ENCODE data around the gene FMC1. TPM values are rescaled to one million over a fixed set of nuclear protein-coding genes. Genes with fewer than 3 reads are reported as not detected.

The FMC1 gene
- total RNA-seq, 1 donor from 2014 or later, result 6.2 TPM

DNA sequence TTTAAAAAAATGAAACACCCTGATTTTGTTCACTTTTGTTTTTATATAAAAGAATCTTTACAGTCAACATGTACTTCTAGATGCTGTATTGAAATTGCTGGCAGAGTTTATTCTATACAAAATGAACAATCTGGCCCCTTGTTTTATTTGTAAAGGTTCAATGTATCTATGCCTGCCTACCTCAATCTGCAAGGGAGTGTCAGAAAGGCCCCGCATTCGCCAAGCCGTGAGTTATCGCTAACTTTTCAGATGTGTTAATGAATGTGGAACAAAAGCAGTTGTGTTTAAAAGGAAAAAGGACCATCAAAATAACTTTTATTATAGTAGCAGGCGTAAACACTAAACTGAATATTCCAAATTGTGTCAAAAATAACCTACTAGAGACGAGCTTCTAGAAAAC is 33.1 kb downstream of the FMC1 start:
- H3K4me3 Mint-ChIP-seq (ENCODE audit: unreplicated experiment), result no peak overlapping the region
- H3K36me3 Mint-ChIP-seq (ENCODE audit: low read depth), result peaks cover 5% of the 10 kb centered on the region
- H3K9me3 Mint-ChIP-seq (ENCODE audit: low read depth), result no peaks in the 10 kb centered on the region
- no peak overlapping the region for H3K27ac Mint-ChIP-seq (ENCODE audit: unreplicated experiment)
- no peaks in the 10 kb centered on the region for H3K27me3 Mint-ChIP-seq (ENCODE audit: low read depth)
- H3K4me1 Mint-ChIP-seq (ENCODE audit: low read depth), result peaks cover 38% of the 10 kb centered on the region
- no peak for DNase-seq (ENCODE audit: low spot score)
- TF ChIP-seq, protein P1, sequence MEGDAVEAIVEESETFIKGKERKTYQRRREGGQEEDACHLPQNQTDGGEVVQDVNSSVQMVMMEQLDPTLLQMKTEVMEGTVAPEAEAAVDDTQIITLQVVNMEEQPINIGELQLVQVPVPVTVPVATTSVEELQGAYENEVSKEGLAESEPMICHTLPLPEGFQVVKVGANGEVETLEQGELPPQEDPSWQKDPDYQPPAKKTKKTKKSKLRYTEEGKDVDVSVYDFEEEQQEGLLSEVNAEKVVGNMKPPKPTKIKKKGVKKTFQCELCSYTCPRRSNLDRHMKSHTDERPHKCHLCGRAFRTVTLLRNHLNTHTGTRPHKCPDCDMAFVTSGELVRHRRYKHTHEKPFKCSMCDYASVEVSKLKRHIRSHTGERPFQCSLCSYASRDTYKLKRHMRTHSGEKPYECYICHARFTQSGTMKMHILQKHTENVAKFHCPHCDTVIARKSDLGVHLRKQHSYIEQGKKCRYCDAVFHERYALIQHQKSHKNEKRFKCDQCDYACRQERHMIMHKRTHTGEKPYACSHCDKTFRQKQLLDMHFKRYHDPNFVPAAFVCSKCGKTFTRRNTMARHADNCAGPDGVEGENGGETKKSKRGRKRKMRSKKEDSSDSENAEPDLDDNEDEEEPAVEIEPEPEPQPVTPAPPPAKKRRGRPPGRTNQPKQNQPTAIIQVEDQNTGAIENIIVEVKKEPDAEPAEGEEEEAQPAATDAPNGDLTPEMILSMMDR (IDR thresholded peaks at IDR 0.05), result no peak

DNA sequence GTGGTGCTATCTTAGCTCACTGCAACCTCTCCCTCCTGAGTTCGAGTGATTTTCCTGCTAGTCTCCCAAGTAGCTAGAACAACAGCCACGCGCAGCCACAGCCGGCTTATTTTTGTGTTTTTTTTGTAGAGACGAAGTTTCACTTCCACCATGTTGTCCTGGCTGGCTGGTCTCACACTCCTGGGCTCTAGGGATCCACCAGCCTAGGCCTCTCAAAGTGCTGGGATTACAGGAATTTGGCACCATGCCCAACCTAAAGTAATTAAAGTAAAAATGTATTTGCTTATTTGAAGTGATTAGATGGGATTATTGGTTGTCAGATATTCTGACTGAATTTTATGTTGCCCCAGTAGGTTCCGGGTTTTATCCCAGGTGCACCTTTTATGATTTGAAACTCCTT is 41.3 kb downstream of the FMC1 start:
- Mint-ChIP-seq H3K4me1 (ENCODE audit: low read depth) (peaks cover 3% of the 10 kb centered on the region), H3K27ac (ENCODE audit: unreplicated experiment) (no peak overlapping the region), H3K27me3 (ENCODE audit: low read depth) (no peaks in the 10 kb centered on the region), H3K4me3 (ENCODE audit: unreplicated experiment) (no peak overlapping the region), H3K9me3 (ENCODE audit: low read depth) (no peaks in the 10 kb centered on the region), H3K36me3 (ENCODE audit: low read depth) (peaks cover 8% of the 10 kb centered on the region)
- DNase-seq (ENCODE audit: low spot score), result no peak
- TF ChIP-seq, protein P1 (IDR thresholded peaks at IDR 0.05), result no peak

DNA sequence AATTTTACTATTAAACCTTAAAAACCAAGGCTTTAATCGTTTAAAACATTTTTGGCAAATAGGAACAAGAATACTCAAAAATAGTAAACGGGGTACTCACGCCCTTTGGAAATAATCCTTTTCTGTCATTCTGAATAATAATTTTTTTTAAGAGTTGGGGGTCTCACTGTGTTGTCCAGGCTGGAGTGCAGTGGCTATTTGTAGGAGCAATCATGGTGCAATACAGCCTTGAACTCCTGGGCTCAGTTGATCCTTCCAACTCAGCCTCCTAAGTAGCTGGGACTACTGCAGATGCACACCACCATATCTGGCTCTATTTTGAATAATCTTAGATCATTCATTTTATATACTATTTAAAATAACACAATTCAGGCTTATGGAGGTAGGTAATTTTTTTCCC is 43.5 kb downstream of the FMC1 start:
- Mint-ChIP-seq H3K4me1 (ENCODE audit: low read depth) (peaks cover 7% of the 10 kb centered on the region), H3K27me3 (ENCODE audit: low read depth) (no peaks in the 10 kb centered on the region), H3K4me3 (ENCODE audit: unreplicated experiment) (no peak overlapping the region), H3K9me3 (ENCODE audit: low read depth) (no peaks in the 10 kb centered on the region), H3K36me3 (ENCODE audit: low read depth) (peaks cover 12% of the 10 kb centered on the region), H3K27ac (ENCODE audit: unreplicated experiment) (no peak overlapping the region)
- TF ChIP-seq, protein P1 (IDR thresholded peaks at IDR 0.05), result no peak
- no peak for DNase-seq (ENCODE audit: low spot score)

DNA sequence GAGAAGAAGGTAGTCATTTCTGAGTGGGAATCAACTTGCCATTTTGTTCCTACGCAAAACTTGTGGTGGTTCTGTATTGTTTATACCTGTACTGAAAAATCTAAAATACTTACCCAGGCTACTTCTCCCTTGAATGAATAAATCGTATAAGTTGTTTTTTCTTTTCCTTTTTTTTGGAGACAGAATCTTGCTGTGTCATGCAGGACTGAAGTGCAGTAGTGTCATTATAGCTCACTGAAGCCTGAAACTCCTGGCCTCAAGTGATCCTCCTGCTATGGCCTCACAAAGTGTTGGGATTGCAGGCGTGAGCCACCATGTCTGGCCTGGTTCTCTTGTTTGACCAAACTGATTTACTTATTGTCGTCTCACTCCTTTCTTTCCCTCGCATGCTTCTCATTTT is 46.5 kb downstream of the FMC1 start:
- no peaks in the 10 kb centered on the region for H3K27me3 Mint-ChIP-seq (ENCODE audit: low read depth)
- no peak overlapping the region for H3K27ac Mint-ChIP-seq (ENCODE audit: unreplicated experiment)
- no peak overlapping the region for H3K4me3 Mint-ChIP-seq (ENCODE audit: unreplicated experiment)
- TF ChIP-seq, protein P1 (IDR thresholded peaks at IDR 0.05), result no peak
- peaks cover 11% of the 10 kb centered on the region for H3K36me3 Mint-ChIP-seq (ENCODE audit: low read depth)
- peaks cover 7% of the 10 kb centered on the region for H3K4me1 Mint-ChIP-seq (ENCODE audit: low read depth)
- no peaks in the 10 kb centered on the region for H3K9me3 Mint-ChIP-seq (ENCODE audit: low read depth)
- DNase-seq (ENCODE audit: low spot score), result no peak

DNA sequence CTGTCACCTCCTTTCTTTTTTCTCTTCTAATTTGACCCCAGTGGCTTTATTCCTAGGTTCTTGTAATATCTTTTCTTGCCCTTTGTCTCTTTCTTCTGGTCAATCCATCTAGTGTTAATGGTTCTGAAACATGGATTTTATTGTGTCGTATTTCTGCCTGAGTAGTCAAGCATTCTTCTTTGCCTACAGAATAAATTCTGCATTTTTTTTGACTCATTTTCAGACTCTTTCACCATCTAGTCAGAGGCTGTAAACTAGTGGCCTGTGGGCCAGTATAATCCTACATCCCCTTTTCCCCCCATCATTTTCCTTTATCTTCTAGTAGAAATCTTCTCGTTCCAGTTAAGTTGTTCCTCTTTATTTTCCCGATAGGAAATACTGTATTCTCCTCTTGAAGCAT is 48.0 kb downstream of the FMC1 start:
- Mint-ChIP-seq H3K36me3 (ENCODE audit: low read depth) (peaks cover 11% of the 10 kb centered on the region), H3K27ac (ENCODE audit: unreplicated experiment) (no peak overlapping the region)

More for the DNA sequence above, 48.0 kb downstream of the FMC1 start:
- H3K9me3 Mint-ChIP-seq (ENCODE audit: low read depth), result no peaks in the 10 kb centered on the region
- H3K4me3 Mint-ChIP-seq (ENCODE audit: unreplicated experiment), result no peak overlapping the region
- no peak for DNase-seq (ENCODE audit: low spot score)
- H3K27me3 Mint-ChIP-seq (ENCODE audit: low read depth), result no peaks in the 10 kb centered on the region
- H3K4me1 Mint-ChIP-seq (ENCODE audit: low read depth), result peaks cover 7% of the 10 kb centered on the region
- TF ChIP-seq, protein P1 (IDR thresholded peaks at IDR 0.05), result no peak
